ENCODE data around the gene NFATC1.

Gene NFATC1

GRCh38 chr18:79403723-79404566 is 8.2 kb downstream of the NFATC1 start:
- 0 out of 3 replicates have a peak, but pooled peaks have one; percentile 8 for ATAC-seq
- TF ChIP-seq ESRRG (CRISPR knock-in tag; IDR thresholded peaks at IDR 0.05) (no peak), TSHZ2 (CRISPR knock-in tag; IDR thresholded peaks at IDR 0.05) (no peak), CSDC2 (CRISPR knock-in tag; IDR thresholded peaks at IDR 0.05) (no peak), ZC3H10 (CRISPR knock-in tag; IDR thresholded peaks at IDR 0.05) (no peak), RARB (CRISPR knock-in tag; IDR thresholded peaks at IDR 0.05) (no peak), ZNF70 (CRISPR knock-in tag; IDR thresholded peaks at IDR 0.05) (no peak), ISL1 (CRISPR knock-in tag; IDR thresholded peaks at IDR 0.05) (no peak), ZNF565 (CRISPR knock-in tag; conservative IDR thresholded peaks at IDR 0.05; ENCODE audit: low read depth) (no peak), GLIS3 (CRISPR knock-in tag; IDR thresholded peaks at IDR 0.05) (no peak), PPARA (CRISPR knock-in tag; IDR thresholded peaks at IDR 0.05; ENCODE audit: borderline replicate concordance) (no peak), CREB5 (CRISPR knock-in tag; IDR thresholded peaks at IDR 0.05; ENCODE audit: low read depth) (no peak), POU6F1 (CRISPR knock-in tag; IDR thresholded peaks at IDR 0.05; ENCODE audit: borderline replicate concordance, low read depth) (no peak)

- no peak for TF ChIP-seq ARNTL (CRISPR knock-in tag; IDR thresholded peaks at IDR 0.05; ENCODE audit: borderline replicate concordance, low read depth)
- no peak for TF ChIP-seq ISL1 (CRISPR knock-in tag; IDR thresholded peaks at IDR 0.05)
- TF ChIP-seq ZFP30 (CRISPR knock-in tag; IDR thresholded peaks at IDR 0.05), result no peak
- TF ChIP-seq TSHZ2 (CRISPR knock-in tag; IDR thresholded peaks at IDR 0.05), result no peak
- ATAC-seq, result peak; percentile 15; the same call in 1 of the 3 replicates
These were observed 8.8 kb downstream of the NFATC1 start for GRCh38 chr18:79404567-79404910.

GRCh38 chr18:79405019-79405780 is 9.5 kb downstream of the NFATC1 start:
- no peak for ATAC-seq
- TF ChIP-seq ZC3H10 (CRISPR knock-in tag; IDR thresholded peaks at IDR 0.05), result no peak
- no peak for TF ChIP-seq ARNTL (CRISPR knock-in tag; IDR thresholded peaks at IDR 0.05; ENCODE audit: borderline replicate concordance, low read depth)
- TF ChIP-seq ZFP3 (CRISPR knock-in tag; IDR thresholded peaks at IDR 0.05), result no peak
- TF ChIP-seq POU6F1 (CRISPR knock-in tag; IDR thresholded peaks at IDR 0.05; ENCODE audit: borderline replicate concordance, low read depth), result no peak
- TF ChIP-seq ZFP30 (CRISPR knock-in tag; IDR thresholded peaks at IDR 0.05), result no peak
- no peak for TF ChIP-seq ISL1 (CRISPR knock-in tag; IDR thresholded peaks at IDR 0.05)
- TF ChIP-seq ZNF8 (CRISPR knock-in tag; IDR thresholded peaks at IDR 0.05), result no peak
- no peak for TF ChIP-seq BACH2 (CRISPR knock-in tag; IDR thresholded peaks at IDR 0.05; ENCODE audit: borderline replicate concordance)
- no peak for TF ChIP-seq ZNF565 (CRISPR knock-in tag; conservative IDR thresholded peaks at IDR 0.05; ENCODE audit: low read depth)
